ENCODE measurements around the gene ATG4B. TPM values are rescaled to one million over a fixed set of nuclear protein-coding genes. Genes with fewer than 3 reads are reported as not detected.

ATG4B gene
- total RNA-seq, 4 donors from 2014 or later = 61.8 to 146 (median 87.2) TPM

DNA sequence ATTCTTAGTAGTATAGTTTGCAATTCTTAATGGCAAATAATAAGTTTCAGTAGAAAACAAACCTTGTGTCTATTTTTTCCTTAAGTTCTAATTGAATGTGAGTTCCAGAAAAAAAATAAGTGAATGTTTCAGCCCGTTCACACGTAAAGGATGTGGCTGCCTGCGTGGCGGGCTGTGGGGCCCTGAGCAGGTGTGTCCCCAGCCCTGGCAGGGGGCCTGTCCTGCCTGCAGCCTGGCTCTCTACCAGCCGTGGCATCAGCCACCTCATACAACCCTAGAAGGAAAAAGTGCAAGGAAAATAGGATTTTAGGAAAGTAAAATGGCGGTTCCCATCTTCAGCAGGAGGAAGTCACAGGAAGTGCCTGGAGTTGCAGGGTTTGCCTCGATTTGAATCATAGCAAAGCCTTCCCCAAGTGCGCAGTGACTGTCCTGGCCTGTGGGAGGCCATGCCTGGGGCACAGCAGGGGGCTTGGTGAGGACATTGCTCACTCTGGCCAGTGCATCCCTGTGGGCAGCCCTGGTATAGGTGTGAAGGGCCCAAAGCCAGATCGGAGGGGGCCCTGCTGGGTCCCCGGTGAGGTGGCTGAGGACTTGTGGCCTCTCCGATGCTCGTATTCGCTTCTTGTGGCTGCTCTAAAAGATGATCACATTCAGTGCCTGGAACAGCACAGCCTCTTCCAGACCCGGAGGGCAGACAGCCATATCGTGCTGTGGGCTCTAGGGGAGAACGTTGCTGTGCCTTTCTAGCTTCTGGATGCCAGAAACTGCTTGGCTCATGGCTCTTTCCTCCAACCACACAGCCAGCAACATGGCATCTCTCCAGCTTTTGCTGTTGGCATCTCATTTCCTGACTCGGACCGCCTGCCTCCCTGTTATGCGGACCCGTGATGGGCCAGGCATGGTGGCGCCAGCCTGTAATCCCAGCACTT lies 36.6 kb downstream of the ATG4B start:
- H3K4me1 ChIP-seq = no peaks in the 10 kb centered on the region
- peaks cover 0 to 100% (median 0%) of the 10 kb centered on the region in 3 donors for H3K36me3 ChIP-seq
- 80 to 81% methylated on average over 20 of the region's 21 CpGs for WGBS, 2 donors
- DNase-seq (ENCODE audit: low spot score in 2 of 2) = no peak
- H3K4me3 ChIP-seq = no peak overlapping the region
- no peak for TF ChIP-seq EP300 (IDR thresholded peaks at IDR 0.05)
- no peak for TF ChIP-seq CTCF (IDR thresholded peaks at IDR 0.05)
- no peaks in the 10 kb centered on the region for H3K27me3 ChIP-seq
- no peak overlapping the region for H3K27ac ChIP-seq
- H3K9me3 ChIP-seq = no peaks in the 10 kb centered on the region

DNA sequence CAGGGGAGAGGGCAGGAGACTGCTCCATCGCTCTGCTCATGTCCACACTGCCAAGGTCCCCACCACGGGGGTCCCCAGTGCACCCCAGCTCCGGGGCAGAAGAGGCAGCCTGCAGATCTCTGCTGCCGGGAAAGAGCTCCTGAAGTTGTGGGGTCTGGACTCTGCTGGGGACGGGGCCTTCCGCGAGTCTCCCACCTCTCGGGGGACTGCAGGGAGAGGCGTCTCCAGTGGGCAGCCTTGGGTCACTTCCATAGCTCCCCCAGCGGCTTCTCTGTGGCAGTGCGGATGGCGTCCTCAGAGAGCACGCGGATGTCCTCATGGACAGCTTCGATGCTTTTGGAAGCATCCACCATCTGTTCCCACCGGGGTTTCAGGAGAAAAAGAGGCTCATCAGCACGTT lies 38.4 kb downstream of the ATG4B start:
- Histone ChIP-seq H3K27ac (no peak overlapping the region), H3K4me3 (no peak overlapping the region), H3K9me3 (no peaks in the 10 kb centered on the region), H3K27me3 (no peaks in the 10 kb centered on the region), H3K4me1 (peaks cover 0 to 2% (median 0%) of the 10 kb centered on the region in 4 donors), H3K36me3 (peaks cover 0 to 100% (median 3%) of the 10 kb centered on the region in 3 donors)
- TF ChIP-seq CTCF (IDR thresholded peaks at IDR 0.05) = no peak
- TF ChIP-seq EP300 (IDR thresholded peaks at IDR 0.05) = no peak
- TF ChIP-seq POLR2A (IDR thresholded peaks at IDR 0.05) = no peak
- WGBS, 2 donors = 86 to 93% methylated on average over 5 to 15 of the region's 17 CpGs
- no peak for DNase-seq (ENCODE audit: low spot score in 2 of 2)

- peaks cover 0 to 100% (median 6%) of the 10 kb centered on the region in 3 donors for H3K36me3 ChIP-seq
Observed at GRCh38 chr2:241676665-241677064, 39.2 kb downstream of the ATG4B start.

DNA sequence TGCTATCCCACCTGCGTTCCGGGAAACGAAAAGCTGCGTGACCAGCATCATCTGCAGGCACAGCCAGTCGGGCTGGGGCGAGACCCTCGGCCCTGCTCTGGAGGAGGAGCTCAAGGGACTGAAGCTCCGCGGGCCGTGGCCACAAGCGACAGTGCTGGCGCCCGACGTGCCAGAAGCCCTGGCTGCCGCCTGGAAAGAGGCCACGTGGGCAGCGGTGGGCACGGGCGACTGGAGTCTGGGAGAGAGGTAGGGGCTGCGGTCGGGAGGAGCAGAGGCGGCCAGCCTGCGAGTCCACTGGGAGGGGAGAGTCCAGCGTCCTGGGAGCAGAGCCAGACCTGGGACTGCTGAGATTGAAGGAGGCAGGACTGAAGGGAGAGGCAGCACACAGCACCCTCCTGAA lies 39.9 kb downstream of the ATG4B start:
- peaks cover 0 to 100% (median 8%) of the 10 kb centered on the region in 3 donors for H3K36me3 ChIP-seq
- TF ChIP-seq POLR2A (IDR thresholded peaks at IDR 0.05) (no peak), EP300 (IDR thresholded peaks at IDR 0.05) (no peak), CTCF (IDR thresholded peaks at IDR 0.05) (no peak)

More at GRCh38 chr2:241676665-241677064, 39.2 kb downstream of the ATG4B start:
- no peaks in the 10 kb centered on the region for H3K9me3 ChIP-seq
- no peak overlapping the region for H3K27ac ChIP-seq
- no peak overlapping the region for H3K4me3 ChIP-seq
- TF ChIP-seq EP300 (IDR thresholded peaks at IDR 0.05) (no peak), POLR2A (IDR thresholded peaks at IDR 0.05) (no peak), CTCF (IDR thresholded peaks at IDR 0.05) (no peak)
- 82 to 91% methylated on average over 12 to 15 of the region's 17 CpGs for WGBS, 2 donors
- peaks cover 0 to 7% (median 3%) of the 10 kb centered on the region in 4 donors for H3K4me1 ChIP-seq
- DNase-seq (ENCODE audit: low spot score in 2 of 2) = no peak
- no peaks in the 10 kb centered on the region for H3K27me3 ChIP-seq

GRCh38 chr2:241678307-241678706 lies 40.8 kb downstream of the ATG4B start:
- TF ChIP-seq POLR2A (IDR thresholded peaks at IDR 0.05) (no peak), CTCF (IDR thresholded peaks at IDR 0.05) (no peak), EP300 (IDR thresholded peaks at IDR 0.05) (no peak)

More for the DNA sequence above, 39.9 kb downstream of the ATG4B start:
- peaks cover 0 to 7% (median 3%) of the 10 kb centered on the region in 4 donors for H3K4me1 ChIP-seq
- H3K27ac ChIP-seq = no peak overlapping the region
- WGBS, 2 donors = 91 to 93% methylated on average over 21 to 24 of the region's 24 CpGs
- no peak overlapping the region for H3K4me3 ChIP-seq
- DNase-seq (ENCODE audit: low spot score in 2 of 2) = no peak
- H3K9me3 ChIP-seq = no peaks in the 10 kb centered on the region
- H3K27me3 ChIP-seq = no peaks in the 10 kb centered on the region

More at GRCh38 chr2:241678307-241678706, 40.8 kb downstream of the ATG4B start:
- WGBS, 2 donors = 92% methylated on average over 18 of the region's 18 CpGs
- no peaks in the 10 kb centered on the region for H3K27me3 ChIP-seq
- peaks cover 0 to 100% (median 8%) of the 10 kb centered on the region in 3 donors for H3K36me3 ChIP-seq
- H3K4me1 ChIP-seq = peaks cover 0 to 7% (median 3%) of the 10 kb centered on the region in 4 donors
- H3K9me3 ChIP-seq = no peaks in the 10 kb centered on the region
- no peak overlapping the region for H3K4me3 ChIP-seq
- H3K27ac ChIP-seq = no peak overlapping the region
- DNase-seq (ENCODE audit: low spot score in 2 of 2) = no peak
